Keratinocyte (primary cell): ENCODE measurements around the gene PRRC2B.

Experiments used
- EZH2 ChIP-seq: IDR thresholded peaks from one replicate; pipeline ENCODE4 v1.6.1; 2012; ENCODE audit warnings: inconsistent platforms, mild to moderate bottlenecking, low read length, moderate library complexity
- TF ChIP-seq, protein P1 (sequence below), 3 experiments: IDR thresholded peaks in 1 of 3; conservative IDR thresholded peaks in 1 of 3; optimal IDR thresholded peaks in 1 of 3; 2 replicates in 2 of 3; 3 replicates in 1 of 3; pipeline versions ENCODE3 to v1.5.1; 2011; ENCODE audit warnings: low read length in 3 of 3, mild to moderate bottlenecking in 3 of 3, moderate library complexity in 2 of 3, control low read depth in 1 of 3, inconsistent platforms in 1 of 3; ENCODE audit not compliant: insufficient read depth in 2 of 3; ENCODE audit errors: extremely low read depth in 1 of 3

DNA sequence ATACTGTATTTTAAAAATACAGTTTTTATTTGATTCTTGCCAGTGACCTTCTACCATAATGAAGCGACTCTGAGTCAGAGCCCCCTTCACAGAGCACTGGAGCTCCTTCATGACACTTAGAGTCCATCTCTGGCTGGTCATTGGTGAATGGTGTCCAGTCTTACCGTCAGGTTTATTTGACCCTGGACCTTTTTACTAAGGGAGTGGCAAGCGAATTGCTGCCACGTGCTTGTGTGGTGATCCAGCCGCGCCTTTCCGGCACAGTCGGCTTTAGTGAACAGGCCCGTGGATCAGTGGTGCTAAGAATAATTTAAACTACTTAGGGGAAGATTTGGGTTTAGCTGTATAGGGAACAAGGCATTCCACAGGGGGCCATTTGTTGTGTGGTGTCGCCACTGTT is 48.5 kb downstream of the PRRC2B start:
- TF ChIP-seq, protein P1, sequence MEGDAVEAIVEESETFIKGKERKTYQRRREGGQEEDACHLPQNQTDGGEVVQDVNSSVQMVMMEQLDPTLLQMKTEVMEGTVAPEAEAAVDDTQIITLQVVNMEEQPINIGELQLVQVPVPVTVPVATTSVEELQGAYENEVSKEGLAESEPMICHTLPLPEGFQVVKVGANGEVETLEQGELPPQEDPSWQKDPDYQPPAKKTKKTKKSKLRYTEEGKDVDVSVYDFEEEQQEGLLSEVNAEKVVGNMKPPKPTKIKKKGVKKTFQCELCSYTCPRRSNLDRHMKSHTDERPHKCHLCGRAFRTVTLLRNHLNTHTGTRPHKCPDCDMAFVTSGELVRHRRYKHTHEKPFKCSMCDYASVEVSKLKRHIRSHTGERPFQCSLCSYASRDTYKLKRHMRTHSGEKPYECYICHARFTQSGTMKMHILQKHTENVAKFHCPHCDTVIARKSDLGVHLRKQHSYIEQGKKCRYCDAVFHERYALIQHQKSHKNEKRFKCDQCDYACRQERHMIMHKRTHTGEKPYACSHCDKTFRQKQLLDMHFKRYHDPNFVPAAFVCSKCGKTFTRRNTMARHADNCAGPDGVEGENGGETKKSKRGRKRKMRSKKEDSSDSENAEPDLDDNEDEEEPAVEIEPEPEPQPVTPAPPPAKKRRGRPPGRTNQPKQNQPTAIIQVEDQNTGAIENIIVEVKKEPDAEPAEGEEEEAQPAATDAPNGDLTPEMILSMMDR (optimal IDR thresholded peaks at IDR 0.05 in 1 of 3, IDR thresholded peaks at IDR 0.05 in 1 of 3, conservative IDR thresholded peaks at IDR 0.05 in 1 of 3; ENCODE audit: extremely low read depth in 1 of 3, insufficient read depth in 2 of 3, low read length in 3 of 3) = no peak
- no peak for TF ChIP-seq EZH2
